Kidney epithelial cell (primary cell): ENCODE results near the gene ANO3. TPM values are rescaled to one million over a fixed set of nuclear protein-coding genes. Genes with fewer than 3 reads are reported as not detected.

ENCODE experiments used
- DNase-seq: peaks from one replicate; pipeline ENCODE4 v3.0.0-alpha.2; 2010; ENCODE audit warnings: low read depth
- H3K27me3 ChIP-seq: 2 replicates; pipeline ENCODE4 v1.6.0; 2011; ENCODE audit warnings: low read length; ENCODE audit not compliant: control insufficient read depth, insufficient read depth
- H3K36me3 ChIP-seq: 2 replicates; pipeline ENCODE4 v1.5.1; 2011; ENCODE audit warnings: low read length; ENCODE audit not compliant: control insufficient read depth, insufficient read depth
- H3K4me3 ChIP-seq: 2 replicates; pipeline ENCODE4 v1.5.1; 2011; ENCODE audit warnings: low read depth, mild to moderate bottlenecking, control low read depth, low read length
- total RNA-seq: library from RNA; depleted of rRNA; stranded (reverse); fragments of >200 nt; gene quantifications from 2 replicates; pipeline ENCODE4 v1.2.3, GENCODE V29; 2015
- TF ChIP-seq, protein P1 (sequence below): IDR thresholded peaks from 2 replicates; pipeline ENCODE4 v1.5.1; 2011; ENCODE audit warnings: mild to moderate bottlenecking, moderate library complexity, low read length, control low read depth, inconsistent platforms; ENCODE audit not compliant: insufficient read depth, poor library complexity, severe bottlenecking

ANO3 gene
- total RNA-seq, 1 donor from 2014 or later, result not detected

DNA sequence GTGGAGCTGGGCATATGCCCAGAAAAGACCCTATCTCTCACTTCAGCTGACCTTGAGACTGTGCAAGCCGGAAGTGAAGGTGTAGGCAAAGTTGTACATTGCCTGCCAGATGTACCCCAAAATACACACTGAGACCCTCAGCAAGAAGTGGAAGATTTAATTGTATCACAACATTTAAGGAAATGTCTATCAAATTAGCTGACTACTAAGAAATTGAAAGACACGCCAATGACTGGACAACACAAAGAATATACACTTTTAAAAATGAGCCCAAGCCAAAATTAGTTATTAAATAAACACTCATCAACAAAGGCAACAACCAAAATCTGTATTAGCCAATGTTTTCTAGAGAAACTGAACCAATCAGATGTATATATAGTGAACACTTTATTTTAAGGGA is 7.7 kb upstream of the ANO3 start:
- Histone ChIP-seq H3K27me3 (no peaks in the 10 kb centered on the region), H3K4me3 (no peak overlapping the region), H3K36me3 (no peaks in the 10 kb centered on the region)
- TF ChIP-seq, protein P1, sequence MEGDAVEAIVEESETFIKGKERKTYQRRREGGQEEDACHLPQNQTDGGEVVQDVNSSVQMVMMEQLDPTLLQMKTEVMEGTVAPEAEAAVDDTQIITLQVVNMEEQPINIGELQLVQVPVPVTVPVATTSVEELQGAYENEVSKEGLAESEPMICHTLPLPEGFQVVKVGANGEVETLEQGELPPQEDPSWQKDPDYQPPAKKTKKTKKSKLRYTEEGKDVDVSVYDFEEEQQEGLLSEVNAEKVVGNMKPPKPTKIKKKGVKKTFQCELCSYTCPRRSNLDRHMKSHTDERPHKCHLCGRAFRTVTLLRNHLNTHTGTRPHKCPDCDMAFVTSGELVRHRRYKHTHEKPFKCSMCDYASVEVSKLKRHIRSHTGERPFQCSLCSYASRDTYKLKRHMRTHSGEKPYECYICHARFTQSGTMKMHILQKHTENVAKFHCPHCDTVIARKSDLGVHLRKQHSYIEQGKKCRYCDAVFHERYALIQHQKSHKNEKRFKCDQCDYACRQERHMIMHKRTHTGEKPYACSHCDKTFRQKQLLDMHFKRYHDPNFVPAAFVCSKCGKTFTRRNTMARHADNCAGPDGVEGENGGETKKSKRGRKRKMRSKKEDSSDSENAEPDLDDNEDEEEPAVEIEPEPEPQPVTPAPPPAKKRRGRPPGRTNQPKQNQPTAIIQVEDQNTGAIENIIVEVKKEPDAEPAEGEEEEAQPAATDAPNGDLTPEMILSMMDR, result no peak
- no peak for DNase-seq

DNA sequence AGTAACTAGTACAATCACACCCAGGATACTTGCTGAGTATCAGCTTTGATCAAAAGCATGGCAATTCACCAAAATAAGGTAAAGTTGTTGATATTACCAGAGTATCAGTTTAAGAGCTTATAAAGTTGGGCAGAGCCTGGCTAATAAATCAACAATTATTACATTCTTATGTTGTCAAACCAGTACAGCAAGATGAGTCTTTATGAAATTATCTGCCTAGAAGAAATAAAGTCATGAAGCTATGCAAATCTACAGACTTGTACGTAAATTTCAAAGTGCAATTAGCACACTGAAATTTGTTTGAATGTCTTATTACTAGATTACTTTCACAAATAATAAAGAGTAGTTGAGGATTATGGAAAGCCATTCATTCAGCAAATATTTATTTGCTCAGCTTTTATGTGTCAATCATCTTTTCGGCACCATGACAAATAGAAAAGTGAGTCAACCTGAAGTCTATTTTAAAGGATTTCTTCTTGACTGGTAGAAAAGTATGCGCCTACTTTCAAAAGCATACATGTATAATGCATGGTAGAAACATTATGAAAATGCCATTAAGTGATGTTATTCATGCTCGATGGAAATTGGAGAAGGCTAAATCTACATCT is 5.0 kb upstream of the ANO3 start:
- no peak for DNase-seq
- H3K4me3 ChIP-seq, result no peak overlapping the region
- H3K36me3 ChIP-seq, result no peaks in the 10 kb centered on the region
- TF ChIP-seq, protein P1, result no peak
- H3K27me3 ChIP-seq, result peaks cover 3% of the 10 kb centered on the region

DNA sequence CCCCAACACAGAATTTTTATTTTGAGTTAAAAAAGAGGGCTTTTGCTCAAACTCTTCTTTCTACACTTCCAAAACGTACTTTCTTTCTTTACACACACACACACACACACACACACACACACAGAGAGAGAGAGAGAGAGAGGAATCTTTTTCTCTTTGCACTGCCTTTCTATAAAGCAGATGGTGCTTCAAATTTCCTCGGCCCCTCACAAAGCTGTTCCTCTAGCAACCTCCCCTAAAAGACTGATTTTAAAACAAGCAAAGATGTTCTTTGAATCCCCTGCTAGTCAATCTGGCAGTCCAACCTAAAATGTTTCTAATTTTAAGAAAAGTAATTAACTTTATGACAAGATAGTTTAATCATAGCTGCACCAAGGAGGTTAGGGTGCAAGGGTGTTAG is 2.7 kb upstream of the ANO3 start:
- TF ChIP-seq, protein P1, result no peak
- Histone ChIP-seq H3K36me3 (no peaks in the 10 kb centered on the region), H3K27me3 (peaks cover 6% of the 10 kb centered on the region), H3K4me3 (no peak overlapping the region)
- DNase-seq, result no peak

DNA sequence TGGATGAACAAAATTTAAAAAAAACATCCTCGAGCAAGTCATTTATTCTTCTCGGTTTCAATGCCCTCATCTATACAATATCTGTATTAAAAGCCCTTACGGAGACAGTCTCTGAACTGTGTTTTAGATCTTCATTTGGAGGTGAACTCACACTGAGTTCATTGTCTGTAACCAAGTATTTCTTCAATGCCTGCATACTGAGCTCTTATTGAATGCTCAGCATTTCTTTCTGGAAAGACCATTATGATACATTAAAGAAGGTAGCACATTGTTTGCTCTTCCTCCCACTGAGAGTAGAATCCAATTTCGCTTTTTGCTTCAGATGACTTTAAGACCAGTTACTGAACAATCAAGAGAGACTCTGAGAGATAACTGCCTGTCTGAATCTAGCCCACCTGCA is 1.7 kb upstream of the ANO3 start:
- TF ChIP-seq, protein P1, result no peak
- no peaks in the 10 kb centered on the region for H3K36me3 ChIP-seq
- DNase-seq, result no peak
- no peak overlapping the region for H3K4me3 ChIP-seq
- peaks cover 6% of the 10 kb centered on the region for H3K27me3 ChIP-seq

DNA sequence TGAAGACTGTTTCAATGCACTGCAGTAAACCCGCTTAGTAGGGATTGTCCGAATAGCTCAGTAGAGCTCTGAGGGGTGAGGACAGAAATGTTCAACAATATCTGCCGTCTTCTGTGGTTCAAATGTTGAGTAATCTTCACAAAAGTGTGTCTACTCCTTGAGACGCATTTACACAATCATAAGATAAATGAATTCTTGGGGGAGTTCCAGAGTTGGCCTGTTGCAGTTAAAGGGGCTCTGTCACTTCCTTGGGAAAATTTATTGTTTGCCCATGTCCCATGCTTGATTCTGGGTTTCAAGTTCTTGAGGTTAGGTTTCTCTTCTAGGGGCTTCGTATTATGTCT is 614 bp downstream of the ANO3 start:
- Histone ChIP-seq H3K36me3 (no peaks in the 10 kb centered on the region), H3K27me3 (peaks cover 6% of the 10 kb centered on the region), H3K4me3 (no peak overlapping the region)
- TF ChIP-seq, protein P1, result no peak
- DNase-seq, result no peak

DNA sequence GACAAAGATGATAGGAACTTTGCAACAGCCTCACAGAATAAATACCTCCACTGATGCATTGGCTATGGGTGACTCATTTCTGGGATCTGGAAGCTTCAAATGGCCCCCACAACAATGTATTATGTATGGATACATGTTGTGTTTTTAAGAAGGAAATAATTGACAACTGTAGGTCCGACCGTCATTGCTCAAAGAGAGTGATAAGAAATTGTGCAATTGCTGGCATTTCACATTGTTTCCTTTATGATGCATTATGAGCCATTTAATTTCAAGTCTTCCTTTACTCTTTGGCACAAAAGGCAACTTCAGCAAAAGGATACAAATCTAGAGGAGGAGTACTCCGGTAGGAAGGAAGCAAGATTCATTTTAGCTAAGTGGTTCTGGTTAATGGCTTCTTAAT is 2.0 kb downstream of the ANO3 start:
- no peak for DNase-seq
- TF ChIP-seq, protein P1, result no peak
- Histone ChIP-seq H3K27me3 (peaks cover 6% of the 10 kb centered on the region), H3K36me3 (no peaks in the 10 kb centered on the region), H3K4me3 (no peak overlapping the region)
